H1 (cell line): ENCODE measurements around the gene LIPG.

Experiments used
- CHD2 ChIP-seq: IDR thresholded peaks from 2 replicates; pipeline ENCODE4 v1.6.1; 2012; ENCODE audit warnings: low read length, improper control_type of control experiment
- CREB1 ChIP-seq: IDR thresholded peaks from 2 replicates; pipeline ENCODE4 v1.6.1; 2012; ENCODE audit warnings: inconsistent platforms
- EZH2 ChIP-seq: fragments of 200-600 bp; sonication (generic); IDR thresholded peaks from 2 replicates; pipeline ENCODE4 v1.7.1; 2012; ENCODE audit warnings: low read depth, mild to moderate bottlenecking, moderate library complexity, low read length, inconsistent platforms; ENCODE audit not compliant: severe bottlenecking
- POLR2AphosphoS5 ChIP-seq: IDR thresholded peaks from 2 replicates; pipeline ENCODE4 v1.6.1; 2011; ENCODE audit warnings: low read depth, low read length
- RFX5 ChIP-seq: IDR thresholded peaks from 2 replicates; pipeline ENCODE4 v1.6.1; 2011; ENCODE audit warnings: low read depth, low read length, improper control_type of control experiment, borderline replicate concordance
- TF ChIP-seq, protein P1 (sequence below), 3 experiments: IDR thresholded peaks; 1 replicate in 2 of 3; 2 replicates in 1 of 3; pipeline versions ENCODE4 v1.5.1 to v1.6.1; 2011; ENCODE audit warnings: low read length in 3 of 3, mild to moderate bottlenecking in 3 of 3, inconsistent platforms in 2 of 3, low read depth in 1 of 3, moderate library complexity in 1 of 3; ENCODE audit not compliant: insufficient read depth in 1 of 3; ENCODE audit errors: control extremely low read depth in 1 of 3
- TF ChIP-seq, protein P2 (sequence below): IDR thresholded peaks from 2 replicates; pipeline ENCODE4 v1.6.1; 2011; ENCODE audit warnings: low read depth, mild to moderate bottlenecking, low read length; ENCODE audit not compliant: insufficient read depth

DNA sequence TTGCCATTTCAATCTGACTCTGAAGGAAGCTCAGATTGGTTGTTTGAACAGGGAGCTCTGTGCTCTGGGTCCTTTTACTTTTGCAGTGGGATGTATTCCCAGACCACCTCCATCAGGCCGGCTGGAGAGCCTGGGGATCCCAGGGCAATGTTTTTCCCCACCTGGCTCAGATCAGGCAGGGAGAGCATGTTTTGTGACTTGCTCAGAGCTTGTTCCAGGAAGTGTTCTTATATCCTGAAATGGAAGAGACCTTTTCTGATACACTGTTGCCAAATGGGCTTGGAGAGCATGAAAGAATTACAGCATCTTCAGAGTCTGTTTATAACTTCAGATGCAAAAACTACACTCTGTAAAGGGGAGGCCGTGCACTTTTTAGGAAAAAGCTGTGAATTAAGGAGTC, 56.0 kb downstream of the LIPG start:
- TF ChIP-seq, protein P1, sequence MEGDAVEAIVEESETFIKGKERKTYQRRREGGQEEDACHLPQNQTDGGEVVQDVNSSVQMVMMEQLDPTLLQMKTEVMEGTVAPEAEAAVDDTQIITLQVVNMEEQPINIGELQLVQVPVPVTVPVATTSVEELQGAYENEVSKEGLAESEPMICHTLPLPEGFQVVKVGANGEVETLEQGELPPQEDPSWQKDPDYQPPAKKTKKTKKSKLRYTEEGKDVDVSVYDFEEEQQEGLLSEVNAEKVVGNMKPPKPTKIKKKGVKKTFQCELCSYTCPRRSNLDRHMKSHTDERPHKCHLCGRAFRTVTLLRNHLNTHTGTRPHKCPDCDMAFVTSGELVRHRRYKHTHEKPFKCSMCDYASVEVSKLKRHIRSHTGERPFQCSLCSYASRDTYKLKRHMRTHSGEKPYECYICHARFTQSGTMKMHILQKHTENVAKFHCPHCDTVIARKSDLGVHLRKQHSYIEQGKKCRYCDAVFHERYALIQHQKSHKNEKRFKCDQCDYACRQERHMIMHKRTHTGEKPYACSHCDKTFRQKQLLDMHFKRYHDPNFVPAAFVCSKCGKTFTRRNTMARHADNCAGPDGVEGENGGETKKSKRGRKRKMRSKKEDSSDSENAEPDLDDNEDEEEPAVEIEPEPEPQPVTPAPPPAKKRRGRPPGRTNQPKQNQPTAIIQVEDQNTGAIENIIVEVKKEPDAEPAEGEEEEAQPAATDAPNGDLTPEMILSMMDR (IDR thresholded peaks at IDR 0.05; ENCODE audit: control extremely low read depth in 1 of 3, insufficient read depth in 1 of 3, low read depth in 1 of 3, low read length in 3 of 3): no peak
- TF ChIP-seq RFX5: no peak
- TF ChIP-seq EZH2: no peak
- TF ChIP-seq CHD2: no peak
- no peak for TF ChIP-seq POLR2AphosphoS5
- TF ChIP-seq, protein P2, sequence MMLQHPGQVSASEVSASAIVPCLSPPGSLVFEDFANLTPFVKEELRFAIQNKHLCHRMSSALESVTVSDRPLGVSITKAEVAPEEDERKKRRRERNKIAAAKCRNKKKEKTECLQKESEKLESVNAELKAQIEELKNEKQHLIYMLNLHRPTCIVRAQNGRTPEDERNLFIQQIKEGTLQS: no peak
- TF ChIP-seq CREB1: no peak
